H1 (cell line): ENCODE results near the gene HPS5. TPM values are rescaled to one million over a fixed set of nuclear protein-coding genes. Genes with fewer than 3 reads are reported as not detected.

Source experiments
- CTCF ChIA-PET: fragments of 300-600 bp; sonication (Branson Sonifier 250); formaldehyde crosslinking; loops from one replicate; lab custom pipeline; 2021; ENCODE audit not compliant: partially characterized antibody; lab: Charles Lee
- POLR2A ChIA-PET: fragments of 300-600 bp; sonication (Branson Sonifier 250); formaldehyde crosslinking; loops from one replicate; lab custom pipeline; 2021; ENCODE audit warnings: inconsistent platforms; ENCODE audit not compliant: partially characterized antibody; lab: Charles Lee
- DNase-seq, 2 experiments: peaks; one replicate each; pipeline versions ENCODE4 v3.0.0 to v3.0.0-alpha.2; 2010 to 2022; ENCODE audit warnings: low spot score in 2 of 2, low read depth in 1 of 2, mixed read lengths in 1 of 2
- FAIRE-seq: peaks from 2 replicates; lab custom pipeline; 2011; peaks lifted over from hg19 to GRCh38; lab: Jason Lieb, UNC
- H2AFZ ChIP-seq: 2 replicates; pipeline ENCODE4 v1.8.1; 2012; ENCODE audit warnings: low read length, inconsistent platforms
- H2AK5ac ChIP-seq: 2 replicates; pipeline ENCODE4 v1.6.1; 2013; ENCODE audit warnings: low read depth, low read length
- H2BK120ac ChIP-seq: replicated peaks from 2 replicates; pipeline ENCODE3; 2013; ENCODE audit warnings: low read depth, low read length, inconsistent platforms
- H2BK12ac ChIP-seq: 2 replicates; pipeline ENCODE4 v1.6.1; 2013; ENCODE audit warnings: low read depth, low read length
- H2BK15ac ChIP-seq: 2 replicates; pipeline ENCODE4 v1.6.1; 2013; ENCODE audit warnings: low read length
- H2BK20ac ChIP-seq: 2 replicates; pipeline ENCODE4 v1.6.1; 2013; ENCODE audit warnings: low read length
- H2BK5ac ChIP-seq: 2 replicates; pipeline ENCODE4 v1.6.1; 2013; ENCODE audit warnings: low read depth, low read length
- H3K14ac ChIP-seq: 2 replicates; pipeline ENCODE4 v1.6.1; 2013; ENCODE audit warnings: inconsistent platforms; ENCODE audit not compliant: insufficient read length
- H3K18ac ChIP-seq: 2 replicates; pipeline ENCODE4 v1.6.1; 2013; ENCODE audit warnings: low read length; ENCODE audit errors: extremely low read depth
- H3K23ac ChIP-seq: 2 replicates; pipeline ENCODE4 v1.6.1; 2013; ENCODE audit warnings: inconsistent platforms; ENCODE audit not compliant: insufficient read length
- H3K23me2 ChIP-seq: 2 replicates; pipeline ENCODE4 v1.6.1; 2013; ENCODE audit warnings: low read depth, low read length
- H3K27ac ChIP-seq: 2 replicates; pipeline ENCODE4 v1.6.1; 2011; ENCODE audit warnings: low read depth, low read length, inconsistent platforms
- H3K27me3 ChIP-seq, 4 experiments: replicated peaks in 1 of 4; 1 replicate in 1 of 4; 2 replicates in 3 of 4; pipeline versions ENCODE4 v1.6.1 to v1.8.1; 2011 to 2013; ENCODE audit warnings: low read length in 3 of 4, mild to moderate bottlenecking in 3 of 4, inconsistent platforms in 2 of 4, mixed read lengths in 2 of 4, moderate library complexity in 1 of 4; ENCODE audit not compliant: control insufficient read depth in 3 of 4, insufficient read depth in 3 of 4; ENCODE audit errors: extremely low read depth in 1 of 4
- H3K36me3 ChIP-seq, 4 experiments: 2 replicates each; pipeline versions ENCODE4 v1.6.1 to v1.8.1; 2011 to 2013; ENCODE audit warnings: mild to moderate bottlenecking in 4 of 4, low read length in 3 of 4, moderate library complexity in 2 of 4, control low read depth in 1 of 4, inconsistent platforms in 1 of 4; ENCODE audit not compliant: insufficient read depth in 4 of 4, control insufficient read depth in 2 of 4
- H3K4ac ChIP-seq: replicated peaks from 2 replicates; pipeline ENCODE3; 2013; ENCODE audit warnings: low read length, low read depth, mixed read lengths, inconsistent platforms; ENCODE audit not compliant: insufficient read length
- H3K4me1 ChIP-seq, 4 experiments: replicated peaks in 1 of 4; 1 replicate in 1 of 4; 2 replicates in 3 of 4; pipeline versions ENCODE4 v1.6.1 to v1.8.1; 2011 to 2013; ENCODE audit warnings: low read length in 3 of 4, inconsistent platforms in 2 of 4, mixed read lengths in 1 of 4; ENCODE audit not compliant: insufficient read depth in 4 of 4, control insufficient read depth in 3 of 4
- H3K4me2 ChIP-seq, 2 experiments: 2 replicates each; pipeline versions ENCODE4 v1.6.1 to v1.8.1; 2011 to 2013; ENCODE audit warnings: low read depth in 2 of 2, low read length in 2 of 2, control low read depth in 1 of 2, inconsistent platforms in 1 of 2, mild to moderate bottlenecking in 1 of 2; ENCODE audit not compliant: insufficient read depth in 1 of 2
- H3K4me3 ChIP-seq, 4 experiments: fragments of 200-600, 300-600 bp in 1 of 4; sonication (generic), shearing (Covaris generic), sonication (Bioruptor Twin) in 1 of 4; 2 replicates each; pipeline versions ENCODE4 v1.5.1 to v1.8.1; 2011 to 2016; ENCODE audit warnings: low read length in 4 of 4, low read depth in 3 of 4, control low read depth in 2 of 4, inconsistent platforms in 2 of 4, mild to moderate bottlenecking in 2 of 4, mixed read lengths in 1 of 4, moderate library complexity in 1 of 4; ENCODE audit not compliant: insufficient read depth in 2 of 4; ENCODE audit errors: extremely low read depth in 1 of 4
- H3K56ac ChIP-seq: replicated peaks from 2 replicates; pipeline ENCODE3; 2013; ENCODE audit warnings: low read depth, mild to moderate bottlenecking, mixed read lengths, low read length, inconsistent platforms; ENCODE audit not compliant: insufficient read length
- H3K79me1 ChIP-seq: 2 replicates; pipeline ENCODE4 v1.6.1; 2013; ENCODE audit warnings: low read depth, low read length, control low read depth
- H3K79me2 ChIP-seq, 2 experiments: 2 replicates each; pipeline versions ENCODE4 v1.6.1 to v1.8.1; 2012 to 2013; ENCODE audit warnings: low read length in 2 of 2, mild to moderate bottlenecking in 2 of 2, inconsistent platforms in 1 of 2; ENCODE audit not compliant: insufficient read depth in 2 of 2, control insufficient read depth in 1 of 2
- H3K9ac ChIP-seq, 4 experiments: replicated peaks in 1 of 4; 1 replicate in 1 of 4; 2 replicates in 3 of 4; pipeline versions ENCODE4 v1.6.1 to v1.8.1; 2011 to 2013; ENCODE audit warnings: low read depth in 3 of 4, low read length in 3 of 4, control low read depth in 2 of 4, mild to moderate bottlenecking in 2 of 4, moderate library complexity in 2 of 4, inconsistent platforms in 1 of 4; ENCODE audit errors: extremely low read depth in 1 of 4
- H3K9me3 ChIP-seq, 2 experiments: 2 replicates each; pipeline versions ENCODE4 v1.6.1 to v1.8.1; 2012 to 2013; ENCODE audit warnings: mild to moderate bottlenecking in 2 of 2, moderate library complexity in 2 of 2, control low read depth in 1 of 2, inconsistent platforms in 1 of 2, low read depth in 1 of 2, low read length in 1 of 2, mixed read lengths in 1 of 2; ENCODE audit not compliant: insufficient read depth in 2 of 2
- H4K20me1 ChIP-seq, 2 experiments: replicated peaks in 1 of 2; 2 replicates each; pipeline versions ENCODE3 to v1.8.1; 2011 to 2013; ENCODE audit warnings: inconsistent platforms in 2 of 2, low read length in 2 of 2, mild to moderate bottlenecking in 1 of 2; ENCODE audit not compliant: insufficient read depth in 2 of 2, control insufficient read depth in 1 of 2
- H4K5ac ChIP-seq: 2 replicates; pipeline ENCODE4 v1.6.1; 2013; ENCODE audit warnings: low read length, low read depth, mixed read lengths, inconsistent platforms; ENCODE audit not compliant: insufficient read length
- H4K8ac ChIP-seq: 2 replicates; pipeline ENCODE4 v1.8.0; 2013; ENCODE audit warnings: mild to moderate bottlenecking, moderate library complexity, low read length, inconsistent platforms; ENCODE audit not compliant: insufficient read depth; ENCODE audit errors: extremely low read depth
- H4K91ac ChIP-seq: replicated peaks from 2 replicates; pipeline ENCODE3; 2013; ENCODE audit warnings: low read length, mixed read lengths, inconsistent platforms; ENCODE audit not compliant: insufficient read length
- BACH1 ChIP-seq: IDR thresholded peaks from 2 replicates; pipeline ENCODE4 v1.6.1; 2012; ENCODE audit warnings: low read length, improper control_type of control experiment
- YY1 ChIP-seq: IDR thresholded peaks from 2 replicates; pipeline ENCODE4 v1.6.1; 2011; ENCODE audit warnings: low read depth, mild to moderate bottlenecking, low read length
- WGBS, 2 experiments: shearing (Covaris generic) in 1 of 2; methylation state at CpG; one replicate each; pipeline versions ENCODE4 v1.1.6 to v1.1.7; 2013 to 2015; ENCODE audit warnings: low lambda C conversion rate in 2 of 2, mixed read lengths in 2 of 2, inconsistent platforms in 1 of 2, low coverage in 1 of 2, missing lambda C conversion rate in 1 of 2; ENCODE audit not compliant: insufficient replicate concordance in 2 of 2, insufficient coverage in 1 of 2, insufficient read length in 1 of 2; ENCODE audit errors: extremely low coverage in 1 of 2, missing lambda C conversion rate in 1 of 2; 5-methylcytosine and 5-hydroxymethylcytosine counted together
- polyA plus RNA-seq, 7 experiments: library from polyadenylated mRNA; depleted of rRNA in 3 of 7; stranded (reverse) in 5 of 7; unstranded in 2 of 7; fragments of >200 nt in 5 of 7; fragments of 200-250 nt in 2 of 7; gene quantifications; 1 replicate in 5 of 7; 2 replicates in 1 of 7; 4 replicates in 1 of 7; pipeline versions ENCODE4 v1.2.1 to v1.2.3, GENCODE V29; 2011 to 2013; ENCODE audit warnings: missing spikeins in 2 of 7, mixed read lengths in 2 of 7
- total RNA-seq: library from RNA; stranded (reverse); fragmentation: NEBNext Ultra II Directional; extraction: Animal tissue kit (Norgen Biotek cat#: 25700); gene quantifications from 2 replicates; pipeline ENCODE4 v1.2.1, GENCODE V29; 2021

HPS5 gene
- total and polyA plus RNA-seq, 2 of the 8 experiments (the other 6 are each of a cell fraction or from before 2014, with no cell fraction given): 5.0 to 18.5 TPM

GRCh38 chr11:18310800-18311340 is 11.1 kb downstream of the HPS5 start:
- Histone ChIP-seq H3K4me2 (no peak overlapping the region), H3K23ac (no peak overlapping the region), H2BK5ac (no peak overlapping the region), H3K56ac (no peak overlapping the region), H4K20me1 (no peaks in the 10 kb centered on the region), H4K8ac (no peak overlapping the region), H3K27me3 (no peaks in the 10 kb centered on the region), H2BK12ac (no peak overlapping the region), H3K18ac (no peak overlapping the region), H3K79me1 (peaks cover 10% of the 10 kb centered on the region; the same call in 1 of the 2 replicates), H3K4ac (no peak overlapping the region)
- POLR2A ChIA-PET: interaction anchor here (1.3 kb wide), 1 partner anchor 12 kb away, joined by 4 read pairs; no protein-coding TSS in a partner anchor
- CTCF ChIA-PET: interaction anchor here (1.0 kb wide), 1 partner anchor 10 kb away, joined by 4 read pairs; no protein-coding TSS in a partner anchor
- TF ChIP-seq BACH1 (no peak), YY1 (no peak)
- TF ChIP-seq, all 59 proteins: peak for 0
- H3K36me3 ChIP-seq: peaks cover 7 to 47% (median 28%) of the 10 kb centered on the region in 4 experiments
- no peak overlapping the region for H3K9ac ChIP-seq
- H4K5ac ChIP-seq: no peak overlapping the region
- H4K91ac ChIP-seq: no peak overlapping the region
- no peaks in the 10 kb centered on the region for H3K23me2 ChIP-seq
- DNase-seq (no peak), FAIRE-seq (no peak)
- no peak overlapping the region for H2BK20ac ChIP-seq
- H3K27ac ChIP-seq: no peak overlapping the region
- no peak overlapping the region for H3K14ac ChIP-seq
- no peak overlapping the region for H2BK120ac ChIP-seq
- no peak overlapping the region for H3K4me3 ChIP-seq
- no peak overlapping the region for H2AK5ac ChIP-seq
- 89% methylated on average over 6 of the region's 6 CpGs; no CpG with 5 or more reads in 1 of the 2 experiments for WGBS, 2 experiments
- no peak overlapping the region for H2AFZ ChIP-seq
- H2BK15ac ChIP-seq: no peak overlapping the region
- H3K4me1 ChIP-seq: no peaks in the 10 kb centered on the region
- H3K79me2 ChIP-seq: peaks cover 0 to 23% of the 10 kb centered on the region in 2 experiments; a peak in 2 of 4 replicates
- H3K9me3 ChIP-seq: no peaks in the 10 kb centered on the region
